ENCODE data around the gene VWA2.
"Not testable (repeated sequence)": the region's sequence is repeated elsewhere in the genome, so short reads cannot be mapped to it uniquely, and the experiment has no call there.

The VWA2 gene

DNA sequence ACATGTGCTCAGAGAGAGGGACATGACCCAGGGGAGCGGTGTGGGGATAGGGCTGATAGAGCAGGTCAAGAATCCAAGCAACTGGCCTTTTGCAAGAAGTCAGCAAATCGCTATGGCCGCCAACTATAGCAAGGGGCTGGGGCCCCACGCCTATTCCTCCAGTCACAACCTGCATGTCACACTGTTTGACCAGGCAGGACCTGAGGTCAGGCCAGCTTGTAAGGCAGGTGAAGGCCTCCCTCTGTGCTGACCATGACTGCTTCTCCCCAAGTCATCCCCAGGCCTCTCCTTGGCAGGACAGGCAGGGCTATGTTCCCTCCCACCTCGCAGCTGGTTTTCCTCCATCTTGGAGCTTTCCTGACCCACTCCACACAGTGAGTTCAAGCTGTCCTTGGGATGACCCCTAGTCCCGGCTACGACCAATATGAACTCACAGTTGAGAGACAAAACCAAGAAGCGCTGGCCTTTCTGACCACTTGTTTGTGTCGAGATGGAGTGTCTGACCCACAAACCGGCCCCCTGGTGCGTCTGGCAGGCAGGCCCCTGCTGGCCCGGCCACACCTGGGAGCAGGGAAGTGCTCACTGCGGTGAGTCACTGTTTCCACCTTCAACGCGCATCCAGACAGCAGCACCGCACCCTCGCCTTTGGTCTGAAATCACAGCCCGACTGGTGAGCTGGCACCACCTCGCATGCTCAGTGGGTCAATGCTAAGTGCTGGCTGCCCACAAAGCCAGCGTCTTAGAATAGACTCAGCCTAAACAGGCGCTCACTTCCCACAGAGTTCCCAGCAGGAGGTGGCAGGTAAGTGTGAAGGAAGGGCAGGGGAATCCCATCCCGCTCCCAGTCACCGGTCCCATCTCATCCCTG, 81.4 kb downstream of the VWA2 start:
- no peak for DNase-seq

GRCh38 chr10:114322344-114322743, 83.3 kb downstream of the VWA2 start:
- no peak for DNase-seq

GRCh38 chr10:114323023-114323422, 84.0 kb downstream of the VWA2 start:
- DNase-seq, result no peak

DNA sequence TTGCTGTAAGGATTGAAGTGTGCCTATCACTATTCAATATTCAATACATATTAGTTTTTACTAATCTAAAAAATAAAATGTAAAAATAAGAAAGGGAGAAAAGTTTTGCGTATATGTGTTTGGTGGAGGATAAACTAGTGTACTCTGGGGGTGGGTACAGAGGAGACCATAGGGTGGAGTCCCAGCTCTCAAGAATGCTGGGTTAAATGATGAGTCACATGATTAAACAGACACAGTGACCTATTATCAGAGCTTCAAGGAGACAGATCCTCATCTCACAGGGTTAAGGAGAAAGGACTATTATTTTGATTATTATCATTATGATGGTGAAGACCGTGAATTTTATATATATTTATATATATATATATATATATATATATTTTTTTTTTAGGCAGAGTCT, 87.7 kb downstream of the VWA2 start:
- no peak for DNase-seq

DNA sequence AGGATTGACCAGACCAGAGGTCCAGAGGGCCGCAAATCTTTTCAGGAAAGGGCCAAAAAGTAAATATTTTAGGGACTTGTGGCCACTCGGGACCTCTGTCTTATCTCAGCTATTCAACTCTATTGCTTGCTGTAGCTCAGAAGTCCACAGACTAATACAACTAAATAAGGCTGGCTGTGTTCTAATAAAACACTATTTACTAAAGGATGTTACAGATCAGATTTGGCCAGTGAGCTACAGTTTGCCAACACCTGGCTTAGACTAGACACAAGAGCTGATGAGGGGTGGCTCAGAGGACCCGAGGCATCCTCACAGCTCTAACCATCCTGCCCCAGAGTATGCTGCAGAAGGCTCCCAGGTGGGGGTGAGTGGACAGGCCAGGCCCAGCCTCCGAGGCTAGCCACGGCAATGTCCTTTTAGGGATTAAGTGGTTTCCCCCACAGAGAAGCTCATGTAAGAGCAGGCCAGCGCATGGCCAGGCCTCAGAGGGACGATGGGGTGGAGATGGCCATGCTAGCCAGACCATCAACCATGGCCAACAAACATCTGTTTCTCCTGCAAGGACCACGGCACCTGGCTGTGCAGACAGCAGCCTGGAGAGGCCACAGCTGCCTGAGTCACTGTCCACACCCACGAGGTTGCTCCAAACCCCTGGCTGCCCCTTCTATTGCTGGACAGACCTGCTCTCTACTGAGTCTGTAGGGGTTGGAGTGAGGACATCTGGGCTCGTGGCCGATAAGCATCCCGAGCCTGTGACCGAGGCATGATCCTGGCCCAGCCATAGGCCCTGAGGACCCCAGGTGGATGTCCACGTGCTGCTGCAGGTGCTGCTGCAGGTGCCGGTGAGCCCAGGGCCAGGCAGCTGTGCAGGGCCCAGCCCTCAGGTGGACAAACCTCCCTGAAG, 88.7 kb downstream of the VWA2 start:
- no peak for DNase-seq

DNA sequence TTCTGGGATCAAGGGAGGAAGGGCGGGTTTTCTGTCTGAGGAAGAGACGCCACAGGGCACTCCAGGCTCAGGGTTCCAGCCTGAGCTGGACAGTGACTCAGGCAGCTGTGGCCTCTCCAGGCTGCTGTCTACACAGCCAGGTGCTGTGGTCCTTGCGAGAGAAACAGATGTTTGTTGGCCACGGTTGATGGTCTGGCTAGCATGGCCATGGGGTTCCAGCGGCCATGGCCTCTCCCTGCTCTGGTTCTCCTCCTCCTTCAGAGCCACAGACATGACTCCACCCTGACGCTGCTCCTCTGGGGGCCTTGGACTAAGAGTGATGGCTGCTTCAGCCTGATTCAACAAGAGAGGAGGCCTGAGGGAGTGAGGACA, 89.4 kb downstream of the VWA2 start:
- DNase-seq, result no peak

- no peak for DNase-seq
These were observed 89.8 kb downstream of the VWA2 start for GRCh38 chr10:114328874-114329273.

DNA sequence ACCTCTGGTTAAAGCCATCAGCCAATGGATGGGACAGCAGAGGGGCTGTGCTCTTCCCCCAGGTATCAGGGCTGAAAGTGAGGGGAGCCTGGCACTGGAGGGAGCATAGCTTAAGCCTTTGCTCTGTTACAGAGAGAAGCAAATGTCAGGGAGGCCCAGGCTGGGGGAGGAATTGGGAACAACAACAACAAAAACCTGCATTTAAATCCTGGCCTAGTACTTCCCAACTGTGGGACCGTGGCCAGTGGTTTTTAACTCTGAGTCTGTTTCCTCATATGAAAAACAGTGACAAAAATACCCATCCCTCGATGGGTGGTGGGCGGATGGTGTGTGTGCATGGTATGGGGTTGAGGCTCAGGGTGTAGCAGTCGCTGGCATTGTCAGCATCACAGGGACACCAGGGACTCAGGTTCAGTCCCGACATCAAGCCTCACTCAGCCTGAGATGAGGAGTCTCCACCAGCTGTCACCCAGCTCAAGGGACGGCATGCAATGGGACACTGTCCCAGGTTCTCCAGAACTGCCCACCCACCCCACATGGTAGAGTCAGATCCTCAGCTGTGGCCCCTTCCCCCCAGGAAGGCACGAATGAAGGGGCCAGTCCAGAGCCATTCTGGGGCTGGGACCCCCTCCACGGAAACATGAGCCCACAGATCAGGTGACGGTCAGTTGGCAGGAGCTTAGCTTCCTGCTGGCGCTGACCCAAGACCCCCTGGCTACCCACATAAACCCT, 90.7 kb downstream of the VWA2 start:
- no peak for DNase-seq

- no peak for DNase-seq
These were observed 93.5 kb downstream of the VWA2 start for GRCh38 chr10:114332301-114333192.

DNA sequence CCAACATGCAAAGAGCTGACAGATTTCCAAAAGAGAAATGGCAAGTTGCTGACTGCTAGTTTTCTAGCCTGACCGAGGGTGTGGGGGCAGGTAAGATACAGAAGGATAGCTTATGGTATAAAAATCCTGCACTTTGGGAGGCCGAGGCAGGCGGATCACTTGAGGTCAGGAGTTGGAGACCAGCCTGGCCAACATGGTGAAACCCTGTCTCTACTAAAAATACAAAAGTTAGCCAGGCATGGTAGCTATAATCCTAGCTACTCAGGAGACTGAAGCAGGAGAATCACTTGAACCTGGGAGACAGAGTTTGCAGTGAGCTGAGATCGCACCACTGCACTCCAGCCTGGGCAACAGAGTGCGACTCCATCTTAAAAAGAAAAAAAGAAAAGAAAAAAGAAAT, 94.4 kb downstream of the VWA2 start:
- not testable (repeated sequence) for DNase-seq

- DNase-seq, result no peak
These were observed 95.2 kb downstream of the VWA2 start for GRCh38 chr10:114334301-114334700.

- DNase-seq, result no peak
These were observed 96.6 kb downstream of the VWA2 start for GRCh38 chr10:114335614-114336013.

DNA sequence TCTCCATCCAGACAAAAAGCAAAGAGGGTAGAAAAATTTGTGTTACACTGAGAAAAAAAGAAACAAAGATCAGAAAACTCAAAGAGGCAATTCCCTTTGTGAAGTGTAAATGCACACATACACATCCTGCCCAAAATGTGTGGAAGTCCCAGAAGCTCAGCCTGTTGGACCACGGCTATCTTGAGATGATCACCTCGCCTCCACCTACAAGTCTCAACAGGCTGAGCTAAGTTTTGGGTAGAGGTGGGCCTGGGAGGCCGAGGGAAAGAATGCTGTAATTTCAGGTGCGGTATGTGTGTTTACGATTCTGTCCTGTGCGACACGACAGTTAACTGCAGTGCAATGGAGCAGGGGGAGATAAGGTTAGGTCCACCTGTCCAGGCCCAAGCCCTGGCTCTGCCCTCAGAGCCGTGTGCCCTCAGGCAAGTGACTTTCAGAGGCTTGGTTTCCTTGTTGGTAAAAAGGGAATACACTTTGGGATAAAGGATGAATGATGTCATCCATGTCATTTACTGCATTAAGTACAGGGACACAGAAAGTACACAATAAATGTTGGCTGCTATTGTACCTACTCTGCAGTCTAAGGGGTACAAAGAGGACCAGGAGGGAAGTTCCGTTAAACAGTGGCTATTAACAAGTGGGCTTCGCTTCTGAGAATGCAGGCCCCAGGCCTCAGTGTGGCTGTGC, 97.9 kb downstream of the VWA2 start:
- DNase-seq, result no peak

DNA sequence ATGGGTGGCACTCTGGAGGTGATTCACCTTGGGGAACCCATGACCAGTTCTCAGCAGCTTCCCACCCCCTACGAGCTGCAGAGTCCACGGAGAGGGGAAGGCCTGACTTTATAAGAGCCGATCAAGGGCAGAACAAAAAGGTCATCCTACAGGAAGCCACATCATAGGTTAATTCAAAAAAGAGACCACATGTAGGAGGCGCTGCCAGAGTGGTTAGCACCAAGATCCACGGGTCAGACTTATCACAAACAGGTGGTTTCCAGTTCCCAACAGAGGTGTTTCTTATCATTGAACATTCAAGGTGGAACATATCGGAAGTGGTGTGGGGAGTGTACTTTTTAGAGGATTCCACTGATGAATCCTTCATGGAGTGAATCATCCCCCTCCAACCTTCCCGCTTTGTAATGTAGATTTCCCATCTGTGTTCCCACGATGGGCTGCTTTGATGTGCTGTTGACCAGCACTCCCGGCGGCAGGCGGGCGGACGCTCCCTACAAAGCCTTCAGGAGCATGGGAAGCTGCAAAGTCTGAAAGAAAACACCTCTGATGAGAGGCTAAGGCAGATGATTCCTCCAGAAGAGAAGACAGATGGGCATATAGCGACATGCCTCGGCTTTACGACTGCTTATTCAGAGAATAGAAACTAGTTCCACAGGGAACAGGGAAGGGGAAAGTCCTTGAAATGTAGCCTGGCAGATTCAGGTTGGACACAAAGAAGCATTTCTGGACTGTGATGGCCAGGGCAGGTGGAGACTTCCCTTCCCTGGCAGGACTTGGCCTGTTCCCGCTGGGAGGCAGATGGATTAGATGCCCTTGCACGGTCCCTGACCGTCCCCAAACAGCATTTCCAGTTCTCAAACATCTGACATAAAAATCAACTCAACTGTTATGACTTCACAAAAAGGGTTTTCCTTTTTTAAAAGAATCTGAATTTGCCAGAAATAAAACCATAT, 98.7 kb downstream of the VWA2 start:
- DNase-seq, result no peak

DNA sequence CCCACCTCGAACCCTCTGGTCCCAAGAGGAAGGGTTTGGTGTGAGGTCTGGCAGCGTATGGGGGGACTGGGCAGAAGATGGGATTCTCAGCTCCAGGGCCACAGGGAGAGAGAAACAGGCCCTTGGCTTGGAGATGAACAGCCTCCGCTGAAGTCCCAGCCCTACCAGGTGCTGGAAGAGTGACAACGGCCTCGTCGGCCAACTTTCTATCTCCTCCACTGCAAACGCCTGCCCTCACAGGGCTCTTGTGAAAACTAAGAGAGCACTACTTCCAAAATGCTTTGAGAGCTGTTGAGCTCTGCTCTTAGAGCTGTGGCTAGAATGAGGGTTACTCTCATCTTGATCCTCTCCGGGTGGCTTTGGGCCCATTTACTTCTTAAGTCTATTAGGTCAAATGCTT, 101.8 kb downstream of the VWA2 start:
- no peak for DNase-seq
